Endothelial cell of umbilical vein (primary cell): ENCODE data around the gene RHOG. TPM values are rescaled to one million over a fixed set of nuclear protein-coding genes. Genes with fewer than 3 reads are reported as not detected.

Experiments
- BruUV-seq: library from RNA; stranded (reverse); fragments of 400-500 nt; replicated peaks from 2 replicates; lab custom pipeline; 2021; lab: Mats Ljungman, UMichigan
- CTCF ChIA-PET: fragments of 300-600, 350-600 bp; sonication (Branson Sonifier 250); formaldehyde crosslinking; loops from one replicate; lab custom pipeline; 2021; ENCODE audit warnings: antibody characterized with exemption, inconsistent platforms; lab: Charles Lee
- POLR2A ChIA-PET: fragments of 300-600, 350-600 bp; sonication (Branson Sonifier 250); formaldehyde crosslinking; loops from one replicate; lab custom pipeline; 2021; ENCODE audit warnings: antibody characterized with exemption, inconsistent platforms; lab: Charles Lee
- DNase-seq: peaks from one replicate; pipeline ENCODE4 v3.0.0-alpha.2; 2011; ENCODE audit warnings: low read depth, low spot score
- FAIRE-seq: peaks from 2 replicates; lab custom pipeline; 2011; peaks lifted over from hg19 to GRCh38; lab: Jason Lieb, UNC
- H2AFZ ChIP-seq: 2 replicates; pipeline ENCODE4 v1.6.0; 2012; ENCODE audit warnings: low read depth, low read length, control low read depth, inconsistent platforms
- H3K27ac ChIP-seq: 2 replicates; pipeline ENCODE4 v1.5.1; 2011; ENCODE audit warnings: low read depth, mild to moderate bottlenecking, control low read depth, low read length, moderate library complexity; ENCODE audit not compliant: insufficient read depth
- H3K27me3 ChIP-seq, 2 experiments: 2 replicates each; pipeline versions ENCODE4 v1.6.0 to v1.6.1; 2011; ENCODE audit warnings: low read length in 2 of 2, mixed read lengths in 1 of 2; ENCODE audit not compliant: control insufficient read depth in 2 of 2, insufficient read depth in 2 of 2
- H3K36me3 ChIP-seq, 2 experiments: 2 replicates in 1 of 2; 3 replicates in 1 of 2; pipeline ENCODE4 v1.5.1; 2011; ENCODE audit warnings: low read length in 2 of 2, mild to moderate bottlenecking in 1 of 2, moderate library complexity in 1 of 2; ENCODE audit not compliant: control insufficient read depth in 2 of 2, insufficient read depth in 2 of 2; ENCODE audit errors: extremely low read depth in 1 of 2
- H3K4me1 ChIP-seq: 3 replicates; pipeline ENCODE4 v1.5.1; 2011; ENCODE audit warnings: mild to moderate bottlenecking, low read length; ENCODE audit not compliant: control insufficient read depth, insufficient read depth; ENCODE audit errors: extremely low read depth
- H3K4me2 ChIP-seq: 2 replicates; pipeline ENCODE4 v1.6.1; 2011; ENCODE audit warnings: low read length, control low read depth, mixed read lengths; ENCODE audit not compliant: insufficient read depth
- H3K4me3 ChIP-seq, 3 experiments: fragments of 200-600 bp in 1 of 3; sonication (generic), shearing (Covaris generic) in 1 of 3; replicated peaks in 1 of 3; 2 replicates each; pipeline ENCODE4 v1.5.1; 2011 to 2016; ENCODE audit warnings: control low read depth in 3 of 3, low read length in 3 of 3, mild to moderate bottlenecking in 2 of 3, inconsistent platforms in 1 of 3, low read depth in 1 of 3, moderate library complexity in 1 of 3; ENCODE audit not compliant: insufficient read depth in 1 of 3
- H3K79me2 ChIP-seq: 2 replicates; pipeline ENCODE4 v1.6.0; 2012; ENCODE audit warnings: low read length, inconsistent platforms; ENCODE audit not compliant: control insufficient read depth, insufficient read depth
- H3K9ac ChIP-seq: replicated peaks from 2 replicates; pipeline ENCODE3; 2011; ENCODE audit warnings: low read length, control low read depth; ENCODE audit not compliant: insufficient read depth; ENCODE audit errors: extremely low read depth
- H3K9me1 ChIP-seq: replicated peaks from 3 replicates; pipeline ENCODE4 v1.6.0; 2011; ENCODE audit warnings: mild to moderate bottlenecking, low read length; ENCODE audit not compliant: control insufficient read depth, insufficient read depth; ENCODE audit errors: extremely low read depth
- H3K9me3 ChIP-seq: replicated peaks from 2 replicates; pipeline ENCODE4 v1.5.1; 2012; ENCODE audit warnings: low read length, inconsistent platforms; ENCODE audit not compliant: control insufficient read depth, insufficient read depth
- H4K20me1 ChIP-seq: replicated peaks from 2 replicates; pipeline ENCODE3; 2011; ENCODE audit warnings: mild to moderate bottlenecking, low read length; ENCODE audit not compliant: control insufficient read depth, insufficient read depth; ENCODE audit errors: extremely low read depth
- CTCF ChIP-seq, 2 donors: IDR thresholded peaks; 1 replicate in 1 of 2; 2 replicates in 1 of 2; pipeline ENCODE4 v1.5.1; 2011; ENCODE audit warnings: low read length in 2 of 2, mild to moderate bottlenecking in 2 of 2, moderate library complexity in 2 of 2, control low read depth in 1 of 2, inconsistent platforms in 1 of 2, low read depth in 1 of 2; ENCODE audit not compliant: insufficient read depth in 1 of 2; ENCODE audit errors: extremely low read depth in 1 of 2
- EZH2 ChIP-seq: IDR thresholded peaks from 2 replicates; pipeline ENCODE4 v1.6.1; 2012; ENCODE audit warnings: borderline replicate concordance, low read depth, mild to moderate bottlenecking, moderate library complexity, low read length, inconsistent platforms; ENCODE audit not compliant: severe bottlenecking
- FOS ChIP-seq: IDR thresholded peaks from 2 replicates; pipeline ENCODE4 v1.6.1; 2011; ENCODE audit warnings: mild to moderate bottlenecking, low read length, moderate library complexity, borderline replicate concordance; ENCODE audit not compliant: insufficient read depth
- GATA2 ChIP-seq: IDR thresholded peaks from 2 replicates; pipeline ENCODE4 v1.7.0; 2011; ENCODE audit warnings: low read depth, mild to moderate bottlenecking, moderate library complexity, mixed read lengths, low read length; ENCODE audit not compliant: insufficient read length, insufficient read depth
- JUN ChIP-seq: IDR thresholded peaks from 2 replicates; pipeline ENCODE4 v1.6.1; 2011; ENCODE audit warnings: borderline replicate concordance, low read depth; ENCODE audit not compliant: insufficient read length, insufficient read depth
- MYC ChIP-seq: IDR thresholded peaks from one replicate; pipeline ENCODE4 v1.6.1; 2011; ENCODE audit warnings: mild to moderate bottlenecking, low read depth, low read length
- POLR2A ChIP-seq: IDR thresholded peaks from 2 replicates; pipeline ENCODE4 v1.6.1; 2012; ENCODE audit warnings: low read depth, mild to moderate bottlenecking, control low read depth, low read length
- POLR2AphosphoS5 ChIP-seq: IDR thresholded peaks from 2 replicates; pipeline ENCODE4 v1.6.1; 2012; ENCODE audit warnings: low read depth, mild to moderate bottlenecking, control low read depth, low read length, moderate library complexity; ENCODE audit not compliant: insufficient read depth
- dilution Hi-C: fragments of 300-500 bp; cut with MboI; formaldehyde crosslinking; loops from one replicate; pipeline ENCODE4 v1.15.0; 2019; ENCODE audit warnings: low sequenced_read_pairs; ENCODE audit not compliant: extremely low pct_ligation_motif_present
- intact Hi-C: fragments of 100-400 bp; cut with micrococcal nuclease; formaldehyde crosslinking; loops from one replicate; pipeline ENCODE4 v1.10.0; 2022
- polyA plus RNA-seq, 4 experiments: library from polyadenylated mRNA; depleted of rRNA in 3 of 4; stranded (reverse) in 3 of 4; unstranded in 1 of 4; fragments of >200 nt; gene quantifications; 2 replicates each; pipeline versions ENCODE4 v1.2.1 to v1.2.3, GENCODE V29; 2011 to 2012; ENCODE audit warnings: missing spikeins in 1 of 4
- total RNA-seq: library from RNA; stranded (reverse); gene quantifications from 2 replicates; pipeline ENCODE4 v1.2.3, GENCODE V29; 2021
- TF ChIP-seq, protein P1 (sequence below): IDR thresholded peaks from 2 replicates; pipeline ENCODE4 v1.6.1; 2011; ENCODE audit not compliant: insufficient read depth, insufficient read length

The RHOG gene
- total and polyA plus RNA-seq, 2 donors (not counting 3 experiments of a cell fraction or from before 2014, with no cell fraction given), result 69.0 to 119 TPM

GRCh38 chr11:3836903-3837302, 3.9 kb downstream of the RHOG start:
- Histone ChIP-seq H3K36me3 (no peaks in the 10 kb centered on the region), H3K27me3 (no peaks in the 10 kb centered on the region), H3K79me2 (peaks cover 77% of the 10 kb centered on the region), H3K9me1 (no peaks in the 10 kb centered on the region), H3K4me2 (no peak overlapping the region), H4K20me1 (no peaks in the 10 kb centered on the region), H3K9ac (no peak overlapping the region), H3K4me3 (no peak overlapping the region), H2AFZ (no peak overlapping the region), H3K4me1 (peaks cover 40% of the 10 kb centered on the region), H3K9me3 (no peaks in the 10 kb centered on the region), H3K27ac (no peak overlapping the region)
- intact Hi-C loops, result no loop called here
- DNase-seq, result no peak
- FAIRE-seq, result no peak
- TF ChIP-seq JUN, result no peak
- TF ChIP-seq FOS, result no peak
- no peak for TF ChIP-seq CTCF (IDR thresholded peaks at IDR 0.05; ENCODE audit: extremely low read depth in 1 of 2, insufficient read depth in 1 of 2, low read depth in 1 of 2, low read length in 2 of 2)
- no peak for TF ChIP-seq GATA2
- TF ChIP-seq, protein P1, sequence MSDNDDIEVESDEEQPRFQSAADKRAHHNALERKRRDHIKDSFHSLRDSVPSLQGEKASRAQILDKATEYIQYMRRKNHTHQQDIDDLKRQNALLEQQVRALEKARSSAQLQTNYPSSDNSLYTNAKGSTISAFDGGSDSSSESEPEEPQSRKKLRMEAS, result no peak
- no peak for TF ChIP-seq POLR2AphosphoS5
- no peak for TF ChIP-seq EZH2
- no peak for TF ChIP-seq POLR2A
- TF ChIP-seq MYC, result no peak
- ChIA-PET POLR2A (interaction anchor here (0.7 kb wide), 1 partner anchor 152 kb away, joined by 10 read pairs; no protein-coding TSS in a partner anchor), CTCF (interaction anchor here (1.0 to 2.7 kb wide), 3 partner anchors 13 to 236 kb away, joined by 3 to 14 read pairs (median 8); partner anchors contain the start of gene PGAP2)
- dilution Hi-C loops, result no loop called here
- no TSS peak for BruUV-seq
